Measurements from ENCODE around the gene MBD5. TPM values are rescaled to one million over a fixed set of nuclear protein-coding genes. Genes with fewer than 3 reads are reported as not detected.
"Not testable (repeated sequence)": the region's sequence is repeated elsewhere in the genome, so short reads cannot be mapped to it uniquely, and the experiment has no call there.

The MBD5 gene
- total and polyA plus RNA-seq, 3 donors from 2014 or later = 29.0 to 60.3 (median 55.4) TPM

DNA sequence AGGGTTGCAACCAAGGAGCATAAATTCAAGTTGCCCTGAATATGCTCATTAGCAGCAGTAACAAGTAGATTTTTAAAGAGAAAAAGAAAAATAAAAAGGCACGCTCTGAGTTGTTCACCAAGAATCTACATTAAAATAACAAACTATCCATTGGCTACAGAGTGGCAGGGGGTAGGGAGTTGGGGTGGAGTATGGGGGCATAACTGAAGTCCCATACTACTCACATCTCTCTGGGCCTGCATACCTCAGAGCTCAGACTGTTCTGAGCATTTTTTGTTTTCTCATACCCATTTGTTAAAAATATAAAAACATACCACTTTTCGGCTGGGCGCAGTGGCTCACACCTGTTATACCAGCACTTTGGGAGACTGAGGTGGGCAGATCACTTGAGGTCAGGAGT lies 31.8 kb upstream of the MBD5 start:
- 84 to 88% methylated on average over 3 of the region's 3 CpGs for WGBS, 2 donors
- intact Hi-C loops (cut with DNase I; ENCODE audit: low total_unique reads) = loop anchor here (10.0 kb wide), 1 partner anchor 454 kb away; no protein-coding TSS in a partner anchor
- no peak overlapping the region for H3K4me3 ChIP-seq
- H3K27ac ChIP-seq = no peak overlapping the region
- H3K27me3 ChIP-seq = no peaks in the 10 kb centered on the region
- TF ChIP-seq, protein P1, sequence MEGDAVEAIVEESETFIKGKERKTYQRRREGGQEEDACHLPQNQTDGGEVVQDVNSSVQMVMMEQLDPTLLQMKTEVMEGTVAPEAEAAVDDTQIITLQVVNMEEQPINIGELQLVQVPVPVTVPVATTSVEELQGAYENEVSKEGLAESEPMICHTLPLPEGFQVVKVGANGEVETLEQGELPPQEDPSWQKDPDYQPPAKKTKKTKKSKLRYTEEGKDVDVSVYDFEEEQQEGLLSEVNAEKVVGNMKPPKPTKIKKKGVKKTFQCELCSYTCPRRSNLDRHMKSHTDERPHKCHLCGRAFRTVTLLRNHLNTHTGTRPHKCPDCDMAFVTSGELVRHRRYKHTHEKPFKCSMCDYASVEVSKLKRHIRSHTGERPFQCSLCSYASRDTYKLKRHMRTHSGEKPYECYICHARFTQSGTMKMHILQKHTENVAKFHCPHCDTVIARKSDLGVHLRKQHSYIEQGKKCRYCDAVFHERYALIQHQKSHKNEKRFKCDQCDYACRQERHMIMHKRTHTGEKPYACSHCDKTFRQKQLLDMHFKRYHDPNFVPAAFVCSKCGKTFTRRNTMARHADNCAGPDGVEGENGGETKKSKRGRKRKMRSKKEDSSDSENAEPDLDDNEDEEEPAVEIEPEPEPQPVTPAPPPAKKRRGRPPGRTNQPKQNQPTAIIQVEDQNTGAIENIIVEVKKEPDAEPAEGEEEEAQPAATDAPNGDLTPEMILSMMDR (IDR thresholded peaks at IDR 0.05) = no peak
- TF ChIP-seq POLR2A (IDR thresholded peaks at IDR 0.05) = no peak
- no peaks in the 10 kb centered on the region for H3K9me3 ChIP-seq
- no peak for DNase-seq
- no peaks in the 10 kb centered on the region for H3K36me3 ChIP-seq (ENCODE audit: low read depth, missing control alignments)
- H3K4me1 ChIP-seq = no peaks in the 10 kb centered on the region

DNA sequence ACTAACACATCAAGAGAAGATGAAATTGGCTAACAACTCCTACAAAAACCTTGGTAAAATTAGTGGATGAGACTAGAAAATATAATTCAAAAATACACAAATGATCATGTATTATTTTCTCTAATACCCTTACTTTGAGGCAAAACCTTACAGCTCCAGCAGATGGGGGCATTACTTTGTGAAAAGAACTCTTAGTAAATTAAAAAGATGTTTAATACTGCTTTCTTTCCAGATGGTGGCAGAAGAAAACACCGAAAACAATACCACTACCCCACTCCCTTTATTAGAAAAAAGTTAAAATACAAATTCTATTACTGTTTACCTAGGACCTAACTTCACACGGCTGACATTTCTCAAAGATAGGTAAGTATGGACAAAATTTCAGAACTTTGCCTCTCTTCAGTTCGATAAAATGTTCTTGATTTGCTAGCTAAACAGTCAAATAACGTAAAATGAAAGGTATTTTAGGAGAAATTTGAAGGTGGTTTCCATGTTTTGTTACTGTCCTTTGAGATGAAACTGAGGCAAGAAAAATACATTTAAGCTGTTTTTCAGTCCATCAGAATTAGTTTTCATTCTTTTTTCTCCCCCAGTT lies 31.0 kb upstream of the MBD5 start:
- no peak for TF ChIP-seq POLR2A (IDR thresholded peaks at IDR 0.05)
- TF ChIP-seq, protein P1 (IDR thresholded peaks at IDR 0.05) = peak; percentile 51 to 56 (median 55)
- intact Hi-C loops (cut with DNase I; ENCODE audit: low total_unique reads) = loop anchor here (10.0 kb wide), 1 partner anchor 455 kb away; no protein-coding TSS in a partner anchor
- DNase-seq = peak; percentile 36
- no peaks in the 10 kb centered on the region for H3K9me3 ChIP-seq
- 57 to 70% methylated on average over 4 of the region's 4 CpGs for WGBS, 2 donors
- H3K27me3 ChIP-seq = no peaks in the 10 kb centered on the region
- H3K4me3 ChIP-seq = no peak overlapping the region
- H3K27ac ChIP-seq = no peak overlapping the region
- no peaks in the 10 kb centered on the region for H3K4me1 ChIP-seq
- H3K36me3 ChIP-seq (ENCODE audit: low read depth, missing control alignments) = no peaks in the 10 kb centered on the region

DNA sequence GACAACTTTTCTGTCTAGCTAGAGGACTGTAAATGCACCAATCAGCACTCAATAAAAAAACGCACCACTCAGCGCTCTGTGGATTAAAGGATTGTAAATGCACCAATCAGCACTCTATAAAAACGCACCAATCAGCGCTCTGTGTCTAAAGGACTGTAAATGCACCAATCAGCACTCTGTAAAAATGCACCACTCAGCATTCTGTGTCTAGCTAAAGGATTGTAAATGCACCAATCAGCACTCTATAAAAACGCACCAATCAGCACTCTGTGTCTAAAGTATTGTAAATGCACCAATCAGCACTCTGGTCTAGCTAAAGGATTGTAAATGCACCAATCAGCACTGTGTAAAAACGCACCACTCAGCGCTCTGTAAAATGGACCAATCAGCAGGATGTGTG lies 25.9 kb upstream of the MBD5 start:
- intact Hi-C loops (cut with DNase I; ENCODE audit: low total_unique reads); H3K27ac ChIP-seq; H3K27me3 ChIP-seq; H3K9me3 ChIP-seq; H3K4me1 ChIP-seq; DNase-seq; H3K4me3 ChIP-seq; H3K36me3 ChIP-seq (ENCODE audit: low read depth, missing control alignments): not testable (repeated sequence)
- WGBS, 2 donors = 91 to 94% methylated on average over 7 of the region's 7 CpGs

DNA sequence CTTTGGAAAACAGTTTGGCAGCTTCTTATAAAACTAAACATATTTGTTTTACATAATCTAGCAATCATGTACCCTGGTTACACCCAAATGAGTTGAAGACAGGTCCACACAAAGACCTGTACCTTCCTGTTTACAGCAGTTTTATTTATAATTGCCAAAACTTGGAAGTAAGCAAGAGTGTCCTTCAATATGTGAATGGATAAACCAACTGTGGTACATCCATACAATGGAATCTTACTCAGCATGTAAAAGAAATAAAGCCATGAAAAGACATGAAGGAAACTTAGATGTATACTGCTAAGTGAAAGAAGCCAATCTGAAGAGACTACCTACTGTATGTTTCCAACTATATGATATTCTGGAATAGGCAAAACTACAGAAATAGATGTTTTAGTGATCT lies 24.1 kb upstream of the MBD5 start:
- Histone ChIP-seq H3K27me3 (no peaks in the 10 kb centered on the region), H3K27ac (no peak overlapping the region), H3K4me3 (no peak overlapping the region), H3K9me3 (no peaks in the 10 kb centered on the region), H3K36me3 (ENCODE audit: low read depth, missing control alignments) (no peaks in the 10 kb centered on the region), H3K4me1 (no peaks in the 10 kb centered on the region)
- TF ChIP-seq POLR2A (IDR thresholded peaks at IDR 0.05) = no peak
- TF ChIP-seq, protein P1 (IDR thresholded peaks at IDR 0.05) = no peak
- DNase-seq = no peak
- intact Hi-C loops (cut with DNase I; ENCODE audit: low total_unique reads) = no loop called here

DNA sequence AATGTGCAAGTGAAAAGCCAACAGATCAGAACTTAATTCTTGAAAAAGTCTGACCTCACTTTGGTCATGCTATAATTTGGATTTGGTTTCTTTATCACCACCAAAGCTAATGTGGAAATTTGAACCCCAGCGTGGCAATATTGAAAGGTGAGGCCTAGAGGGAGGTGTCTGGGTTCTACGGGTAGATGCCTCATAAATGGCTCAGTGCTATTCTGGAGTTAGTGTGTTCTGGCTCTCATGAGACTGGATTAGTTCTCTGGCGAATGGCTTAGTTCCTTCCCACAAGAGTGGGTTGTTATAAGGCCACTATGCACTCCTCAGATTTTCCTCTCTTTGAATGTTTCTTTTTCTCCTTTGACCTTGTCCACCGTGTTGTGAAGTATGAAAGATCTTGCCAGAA lies 22.7 kb upstream of the MBD5 start:
- WGBS, 2 donors = 72 to 79% methylated on average over 4 of the region's 4 CpGs
- DNase-seq = no peak
- no peaks in the 10 kb centered on the region for H3K4me1 ChIP-seq
- no peak overlapping the region for H3K27ac ChIP-seq
- no peak overlapping the region for H3K4me3 ChIP-seq
- intact Hi-C loops (cut with DNase I; ENCODE audit: low total_unique reads) = no loop called here
- no peaks in the 10 kb centered on the region for H3K27me3 ChIP-seq
- H3K9me3 ChIP-seq = no peaks in the 10 kb centered on the region
- TF ChIP-seq, protein P1 (IDR thresholded peaks at IDR 0.05) = no peak
- TF ChIP-seq POLR2A (IDR thresholded peaks at IDR 0.05) = no peak
- no peaks in the 10 kb centered on the region for H3K36me3 ChIP-seq (ENCODE audit: low read depth, missing control alignments)
